Keratinocyte (primary cell): ENCODE data around the gene YWHAH. TPM values are rescaled to one million over a fixed set of nuclear protein-coding genes. Genes with fewer than 3 reads are reported as not detected.

Experiments
- DNase-seq: peaks from one replicate; pipeline ENCODE4 v3.0.0-alpha.2; 2011; ENCODE audit warnings: low read depth, missing footprints, low spot score
- FAIRE-seq: peaks from 2 replicates; lab custom pipeline; 2011; peaks lifted over from hg19 to GRCh38; lab: Jason Lieb, UNC
- H2AFZ ChIP-seq: 2 replicates; pipeline ENCODE4 v1.6.0; 2012; ENCODE audit warnings: low read length, control low read depth, inconsistent platforms; ENCODE audit not compliant: control insufficient read depth
- H3K27ac ChIP-seq: 2 replicates; pipeline ENCODE4 v1.5.1; 2011; ENCODE audit warnings: low read length; ENCODE audit not compliant: control insufficient read depth, insufficient read depth
- H3K27me3 ChIP-seq: 3 replicates; pipeline ENCODE4 v1.6.0; 2011; ENCODE audit warnings: low read length; ENCODE audit not compliant: control insufficient read depth, insufficient read depth; ENCODE audit errors: extremely low read depth
- H3K36me3 ChIP-seq, 2 experiments: 2 replicates in 1 of 2; 3 replicates in 1 of 2; pipeline ENCODE4 v1.5.1; 2011; ENCODE audit warnings: low read length in 2 of 2, mild to moderate bottlenecking in 1 of 2; ENCODE audit not compliant: control insufficient read depth in 2 of 2, insufficient read depth in 2 of 2; ENCODE audit errors: extremely low read depth in 1 of 2
- H3K4me1 ChIP-seq: 3 replicates; pipeline ENCODE4 v1.5.1; 2011; ENCODE audit warnings: low read length; ENCODE audit not compliant: control insufficient read depth, insufficient read depth; ENCODE audit errors: extremely low read depth
- H3K4me2 ChIP-seq: 3 replicates; pipeline ENCODE4 v1.6.0; 2011; ENCODE audit warnings: low read depth, low read length; ENCODE audit not compliant: control insufficient read depth, insufficient read depth; ENCODE audit errors: extremely low read depth
- H3K4me3 ChIP-seq, 3 experiments: fragments of 200-600 bp in 1 of 3; sonication (generic) in 1 of 3; 2 replicates in 2 of 3; 3 replicates in 1 of 3; pipeline ENCODE4 v1.5.1; 2011 to 2016; ENCODE audit warnings: low read length in 3 of 3, mild to moderate bottlenecking in 3 of 3, control low read depth in 2 of 3, inconsistent platforms in 1 of 3, low read depth in 1 of 3, mixed read lengths in 1 of 3, mixed run types in 1 of 3, moderate library complexity in 1 of 3; ENCODE audit not compliant: control insufficient read depth in 2 of 3, insufficient read depth in 2 of 3; ENCODE audit errors: extremely low read depth in 1 of 3
- H3K79me2 ChIP-seq: 2 replicates; pipeline ENCODE4 v1.6.0; 2012; ENCODE audit warnings: low read length; ENCODE audit not compliant: control insufficient read depth, insufficient read depth
- H3K9ac ChIP-seq: 3 replicates; pipeline ENCODE4 v1.6.0; 2011; ENCODE audit warnings: low read length; ENCODE audit not compliant: control insufficient read depth, insufficient read depth; ENCODE audit errors: extremely low read depth
- H3K9me1 ChIP-seq: 3 replicates; pipeline ENCODE4 v1.6.0; 2011; ENCODE audit warnings: low read length; ENCODE audit not compliant: control insufficient read depth, insufficient read depth; ENCODE audit errors: extremely low read depth
- H3K9me3 ChIP-seq: 2 replicates; pipeline ENCODE4 v1.5.1; 2012; ENCODE audit warnings: low read depth, low read length; ENCODE audit not compliant: control insufficient read depth
- H4K20me1 ChIP-seq: 3 replicates; pipeline ENCODE4 v1.6.0; 2011; ENCODE audit warnings: low read length; ENCODE audit not compliant: control insufficient read depth, insufficient read depth; ENCODE audit errors: extremely low read depth
- CTCF ChIP-seq, 3 experiments: IDR thresholded peaks in 1 of 3; conservative IDR thresholded peaks in 1 of 3; optimal IDR thresholded peaks in 1 of 3; 2 replicates in 2 of 3; 3 replicates in 1 of 3; pipeline versions ENCODE3 to v1.5.1; 2011; ENCODE audit warnings: low read length in 3 of 3, mild to moderate bottlenecking in 3 of 3, moderate library complexity in 2 of 3, control low read depth in 1 of 3, inconsistent platforms in 1 of 3; ENCODE audit not compliant: insufficient read depth in 2 of 3; ENCODE audit errors: extremely low read depth in 1 of 3
- EZH2 ChIP-seq: IDR thresholded peaks from one replicate; pipeline ENCODE4 v1.6.1; 2012; ENCODE audit warnings: inconsistent platforms, mild to moderate bottlenecking, low read length, moderate library complexity
- dilution Hi-C: fragments of 300-500 bp; cut with MboI; formaldehyde crosslinking; loops from one replicate; pipeline ENCODE4 v1.7.0; 2020; ENCODE audit warnings: low sequenced_read_pairs; ENCODE audit not compliant: extremely low pct_ligation_motif_present
- polyA plus RNA-seq, 5 experiments: library from polyadenylated mRNA; depleted of rRNA in 3 of 5; stranded (reverse) in 3 of 5; stranded (forward) in 1 of 5; unstranded in 1 of 5; fragments of >200 nt; gene quantifications; 1 replicate in 1 of 5; 2 replicates in 3 of 5; 3 replicates in 1 of 5; pipeline versions ENCODE4 v1.2.1 to v1.2.3, GENCODE V29; 2011 to 2012; ENCODE audit warnings: missing spikeins in 2 of 5, low read depth in 1 of 5, low replicate concordance in 1 of 5

The YWHAH gene
- polyA plus RNA-seq, 1 donor (not counting 4 experiments of a cell fraction or from before 2014, with no cell fraction given) = 108 TPM

DNA sequence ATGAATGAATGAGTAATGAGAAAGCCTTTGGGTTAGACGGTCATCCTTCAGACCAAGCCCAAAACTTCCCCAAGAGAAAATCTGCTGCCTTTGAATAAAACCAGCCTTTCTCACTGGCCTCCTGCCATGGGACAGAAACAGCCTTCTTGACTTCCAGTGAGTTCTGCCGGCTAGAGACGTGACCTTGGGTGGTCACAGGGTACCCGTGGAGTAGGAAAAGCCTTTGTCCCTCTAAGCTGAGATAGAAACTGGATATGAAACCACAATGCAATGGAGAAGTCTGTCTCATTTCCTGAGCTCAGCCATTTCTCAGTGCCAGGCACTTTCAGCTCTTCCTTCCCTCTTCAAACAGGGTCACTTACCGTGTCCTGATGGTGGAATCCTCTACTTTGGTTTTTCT is 21.2 kb upstream of the YWHAH start:
- no peak overlapping the region for H3K4me2 ChIP-seq
- no peaks in the 10 kb centered on the region for H3K79me2 ChIP-seq
- DNase-seq = no peak
- H2AFZ ChIP-seq = no peak overlapping the region
- TF ChIP-seq EZH2 = no peak
- TF ChIP-seq CTCF (optimal IDR thresholded peaks at IDR 0.05 in 1 of 3, IDR thresholded peaks at IDR 0.05 in 1 of 3, conservative IDR thresholded peaks at IDR 0.05 in 1 of 3; ENCODE audit: extremely low read depth in 1 of 3, insufficient read depth in 2 of 3, low read length in 3 of 3) = no peak
- no peaks in the 10 kb centered on the region for H3K4me1 ChIP-seq
- no peak overlapping the region for H3K9ac ChIP-seq
- H3K4me3 ChIP-seq = no peak overlapping the region
- peaks cover 6% of the 10 kb centered on the region for H3K27me3 ChIP-seq
- H3K27ac ChIP-seq = no peak overlapping the region
- H4K20me1 ChIP-seq = no peaks in the 10 kb centered on the region
- H3K36me3 ChIP-seq = no peaks in the 10 kb centered on the region
- dilution Hi-C loops = no loop called here
- FAIRE-seq = no peak
- no peaks in the 10 kb centered on the region for H3K9me3 ChIP-seq
- no peaks in the 10 kb centered on the region for H3K9me1 ChIP-seq

DNA sequence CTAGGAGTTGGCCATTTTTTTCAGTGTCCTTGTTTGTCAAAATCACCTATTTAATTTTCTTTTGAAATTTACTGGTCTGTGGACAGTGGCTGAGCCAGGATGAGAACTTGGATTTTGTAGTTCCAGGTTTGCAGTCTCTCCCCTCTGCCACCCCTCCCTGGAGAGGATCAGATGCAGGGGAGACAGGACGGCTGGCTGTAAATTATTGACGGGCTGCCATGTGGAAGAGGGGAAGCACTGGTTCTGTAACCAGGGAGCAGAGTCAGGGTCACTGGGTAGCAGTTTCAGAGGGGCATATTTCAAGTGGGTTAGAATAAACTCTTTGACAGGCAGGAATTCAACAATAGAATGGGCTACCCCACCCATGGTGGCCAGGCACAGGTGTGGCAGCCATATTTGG is 20.6 kb upstream of the YWHAH start:
- Histone ChIP-seq H3K4me1 (no peaks in the 10 kb centered on the region), H3K36me3 (no peaks in the 10 kb centered on the region), H3K27me3 (peaks cover 9% of the 10 kb centered on the region), H3K79me2 (no peaks in the 10 kb centered on the region), H3K4me3 (no peak overlapping the region), H4K20me1 (no peaks in the 10 kb centered on the region), H3K4me2 (no peak overlapping the region), H2AFZ (no peak overlapping the region), H3K27ac (no peak overlapping the region), H3K9me3 (no peaks in the 10 kb centered on the region), H3K9me1 (no peaks in the 10 kb centered on the region), H3K9ac (no peak overlapping the region)
- FAIRE-seq (no peak), DNase-seq (no peak)
- TF ChIP-seq EZH2 = no peak
- TF ChIP-seq CTCF (optimal IDR thresholded peaks at IDR 0.05 in 1 of 3, IDR thresholded peaks at IDR 0.05 in 1 of 3, conservative IDR thresholded peaks at IDR 0.05 in 1 of 3; ENCODE audit: extremely low read depth in 1 of 3, insufficient read depth in 2 of 3, low read length in 3 of 3) = no peak
- dilution Hi-C loops = no loop called here
